HepG2 (cell line): ENCODE data around the gene HLA-DMB. TPM values are rescaled to one million over a fixed set of nuclear protein-coding genes. Genes with fewer than 3 reads are reported as not detected.

Experiments
- ATRX ChIP-seq: sonication (generic); formaldehyde crosslinking; IDR thresholded peaks from 2 replicates; pipeline ENCODE4 v1.4.0; 2020; ENCODE audit warnings: missing genetic modification reagents, borderline replicate concordance
- BATF2 ChIP-seq: sonication (generic); formaldehyde crosslinking; IDR thresholded peaks from 2 replicates; pipeline ENCODE4 v1.8.0; 2022; ENCODE audit warnings: mild to moderate bottlenecking, missing genetic modification reagents, moderate library complexity
- CERS6 ChIP-seq: sonication (generic); formaldehyde crosslinking; IDR thresholded peaks from 2 replicates; pipeline ENCODE4 v1.5.0; 2020; ENCODE audit warnings: missing genetic modification reagents
- E2F2 ChIP-seq: sonication (generic); formaldehyde crosslinking; IDR thresholded peaks from 2 replicates; pipeline ENCODE4 v1.4.0; 2020; ENCODE audit warnings: missing genetic modification reagents, borderline replicate concordance
- FLYWCH1 ChIP-seq: sonication (generic); formaldehyde crosslinking; IDR thresholded peaks from 2 replicates; pipeline ENCODE4 v1.8.1; 2023; ENCODE audit warnings: mild to moderate bottlenecking, missing genetic modification reagents
- FOSL2 ChIP-seq: sonication (generic); formaldehyde crosslinking; IDR thresholded peaks from 2 replicates; pipeline ENCODE4 v1.4.0; 2020; ENCODE audit warnings: missing genetic modification reagents
- FOXO1 ChIP-seq: sonication (generic); formaldehyde crosslinking; IDR thresholded peaks from 2 replicates; pipeline ENCODE4 v1.4.0; 2020; ENCODE audit warnings: missing genetic modification reagents
- HBP1 ChIP-seq: IDR thresholded peaks from 2 replicates; pipeline ENCODE4 v1.6.1; 2016; ENCODE audit warnings: low read depth, control low read depth
- ISL2 ChIP-seq: sonication (generic); formaldehyde crosslinking; IDR thresholded peaks from 2 replicates; pipeline ENCODE4 v1.5.0; 2020; ENCODE audit warnings: missing genetic modification reagents
- MBD4 ChIP-seq: IDR thresholded peaks from 2 replicates; pipeline ENCODE4 v1.6.1; 2012; ENCODE audit warnings: low read length, inconsistent platforms, borderline replicate concordance
- MED1 ChIP-seq: sonication (generic); formaldehyde crosslinking; IDR thresholded peaks from 2 replicates; pipeline ENCODE4 v1.4.0; 2020; ENCODE audit warnings: missing genetic modification reagents
- NFE2L2 ChIP-seq: fragments of 150-350 bp; IDR thresholded peaks from 2 replicates; pipeline ENCODE4 v1.6.1; 2014; ENCODE audit warnings: low read length
- NFIC ChIP-seq: IDR thresholded peaks from 2 replicates; pipeline ENCODE4 v1.6.1; 2012; ENCODE audit warnings: mild to moderate bottlenecking, low read length, inconsistent platforms
- RCOR2 ChIP-seq: IDR thresholded peaks from 2 replicates; pipeline ENCODE4 v1.6.1; 2016; ENCODE audit warnings: missing biosample characterization, missing genetic modification reagents
- RFXANK ChIP-seq: IDR thresholded peaks from 2 replicates; pipeline ENCODE4 v1.6.1; 2016
- RXRB ChIP-seq: IDR thresholded peaks from 2 replicates; pipeline ENCODE4 v1.6.1; 2016; ENCODE audit warnings: borderline replicate concordance, missing genetic modification reagents, missing compliant biosample characterization
- SAFB2 ChIP-seq: sonication (generic); formaldehyde crosslinking; IDR thresholded peaks from 2 replicates; pipeline ENCODE4 v1.5.1; 2020; ENCODE audit warnings: missing genetic modification reagents, low read depth, mild to moderate bottlenecking, borderline replicate concordance
- SALL2 ChIP-seq: sonication (generic); formaldehyde crosslinking; IDR thresholded peaks from 2 replicates; pipeline ENCODE4 v1.8.1; 2023; ENCODE audit warnings: mild to moderate bottlenecking, missing genetic modification reagents, inconsistent platforms
- SMYD3 ChIP-seq: sonication (generic); formaldehyde crosslinking; IDR thresholded peaks from 2 replicates; pipeline ENCODE4 v1.8.1; 2023; ENCODE audit warnings: mild to moderate bottlenecking, missing genetic modification reagents
- SRY ChIP-seq: sonication (generic); formaldehyde crosslinking; IDR thresholded peaks from 2 replicates; pipeline ENCODE4 v1.8.0; 2022; ENCODE audit warnings: mild to moderate bottlenecking, missing genetic modification reagents
- TOE1 ChIP-seq: sonication (generic); formaldehyde crosslinking; IDR thresholded peaks from 2 replicates; pipeline ENCODE4 v1.4.0; 2020; ENCODE audit warnings: mild to moderate bottlenecking, missing genetic modification reagents
- U2AF2 ChIP-seq: fragments of 200-400 bp; formaldehyde crosslinking; IDR thresholded peaks from 2 replicates; pipeline ENCODE4 v1.6.1; 2017; ENCODE audit warnings: low read depth, mild to moderate bottlenecking, low read length
- ZNF337 ChIP-seq: sonication (generic); formaldehyde crosslinking; IDR thresholded peaks from 2 replicates; pipeline ENCODE4 v1.5.1; 2020; ENCODE audit warnings: missing genetic modification reagents, low read depth, mild to moderate bottlenecking, borderline replicate concordance
- ZNF431 ChIP-seq: sonication (generic); formaldehyde crosslinking; IDR thresholded peaks from 2 replicates; pipeline ENCODE4 v1.9.0; 2022; ENCODE audit warnings: missing genetic modification reagents, low read depth, mild to moderate bottlenecking, borderline replicate concordance
- ZNF451 ChIP-seq: sonication (generic); formaldehyde crosslinking; IDR thresholded peaks from 2 replicates; pipeline ENCODE4 v1.5.0; 2020; ENCODE audit warnings: mild to moderate bottlenecking, missing genetic modification reagents
- ZNF562 ChIP-seq: sonication (generic); formaldehyde crosslinking; IDR thresholded peaks from 2 replicates; pipeline ENCODE4 v1.8.0; 2022; ENCODE audit warnings: missing genetic modification reagents, borderline replicate concordance
- ZNF777 ChIP-seq: sonication (generic); formaldehyde crosslinking; IDR thresholded peaks from 2 replicates; pipeline ENCODE4 v1.4.0; 2020; ENCODE audit warnings: missing genetic modification reagents
- polyA plus RNA-seq, 8 experiments: library from polyadenylated mRNA; depleted of rRNA in 3 of 8; stranded (reverse) in 7 of 8; unstranded in 1 of 8; fragments of >200 nt; fragmentation: Illumina TruSeq in 4 of 8; extraction: Trizol in 4 of 8; gene quantifications; 2 replicates each; pipeline versions ENCODE4 v1.2.1 to v1.2.3, GENCODE V29; 2011 to 2016; ENCODE audit warnings: low read depth in 4 of 8, missing spikeins in 1 of 8, mixed read lengths in 1 of 8; ENCODE audit not compliant: insufficient read depth in 1 of 8
- total RNA-seq, 5 experiments: library from RNA; depleted of rRNA; stranded (reverse); fragments of >200 nt; fragmentation: Illumina TruSeq; extraction: Trizol; gene quantifications; 2 replicates each; pipeline ENCODE4 v1.2.3, GENCODE V29; 2016; ENCODE audit warnings: low read depth in 1 of 5

HLA-DMB gene
- total and polyA plus RNA-seq, 2 of the 13 experiments (the other 11 are each of a cell fraction or from before 2014, with no cell fraction given) = not detected

- TF ChIP-seq NFE2L2 (no peak), FLYWCH1 (CRISPR knock-in tag) (no peak), FOXO1 (CRISPR knock-in tag) (no peak; the same call in 1 of the 2 replicates), MED1 (CRISPR knock-in tag) (peak; percentile 63; the same call in 1 of the 2 replicates), ZNF337 (CRISPR knock-in tag) (0 out of 2 replicates have a peak, but pooled peaks have one; percentile 88), FOSL2 (0 out of 2 replicates have a peak, but pooled peaks have one; percentile 5), BATF2 (CRISPR knock-in tag) (no peak), ZNF451 (CRISPR knock-in tag) (no peak), ATRX (no peak), SALL2 (CRISPR knock-in tag) (peak; percentile 41; the same call in 1 of the 2 replicates), RXRB (CRISPR knock-in tag) (0 out of 2 replicates have a peak, but pooled peaks have one; percentile 40), RCOR2 (CRISPR knock-in tag) (no peak), NFIC (no peak; the same call in 1 of the 2 replicates), SMYD3 (CRISPR knock-in tag) (peak; percentile 76; the same call in 1 of the 2 replicates), ZNF431 (CRISPR knock-in tag) (no peak), HBP1 (CRISPR knock-in tag) (peak; percentile 90), RFXANK (CRISPR knock-in tag) (peak; percentile 41; the same call in 1 of the 2 replicates), SAFB2 (CRISPR knock-in tag) (0 out of 2 replicates have a peak, but pooled peaks have one; percentile 63), MBD4 (no peak), ZNF562 (no peak), ZNF777 (CRISPR knock-in tag) (no peak; the same call in 1 of the 2 replicates), ISL2 (CRISPR knock-in tag) (no peak), SRY (no peak; the same call in none of the 2 replicates), U2AF2 (0 out of 2 replicates have a peak, but pooled peaks have one; percentile 15), TOE1 (CRISPR knock-in tag) (peak; percentile 69; the same call in 1 of the 2 replicates), E2F2 (no peak), CERS6 (CRISPR knock-in tag) (no peak)
Measured at GRCh38 chr6:32894085-32895005, 46.5 kb downstream of the HLA-DMB start (continued).
